Activated naive CD4-positive, alpha-beta T cell treated with anti-CD3 and anti-CD28 coated beads for 36 hours (primary cell): Measurements from ENCODE around the gene GALNT13. TPM values are rescaled to one million over a fixed set of nuclear protein-coding genes. Genes with fewer than 3 reads are reported as not detected.

Experiments used
- CTCF ChIA-PET: fragments of 350-600 bp; sonication (Branson Sonifier 250); formaldehyde crosslinking; loops from one replicate; lab custom pipeline; 2021; ENCODE audit warnings: antibody characterized with exemption; lab: Charles Lee
- DNase-seq: peaks from one replicate; pipeline ENCODE4 v3.0.0-alpha.2; 2020
- H3K27ac Mint-ChIP-seq: one replicate; pipeline ENCODE4 v1.8.0; 2021; ENCODE audit warnings: mild to moderate bottlenecking, mixed read lengths
- H3K27me3 Mint-ChIP-seq: one replicate; pipeline ENCODE4 v1.8.0; 2021; ENCODE audit warnings: low read depth, mixed read lengths
- H3K36me3 Mint-ChIP-seq: one replicate; pipeline ENCODE4 v1.8.0; 2021; ENCODE audit warnings: low read depth, mixed read lengths
- H3K4me1 Mint-ChIP-seq: one replicate; pipeline ENCODE4 v1.8.0; 2021; ENCODE audit warnings: low read depth, mixed read lengths
- H3K4me3 Mint-ChIP-seq: one replicate; pipeline ENCODE4 v1.8.0; 2021; ENCODE audit warnings: mild to moderate bottlenecking, moderate library complexity, mixed read lengths
- H3K9me3 Mint-ChIP-seq: one replicate; pipeline ENCODE4 v1.8.0; 2021; ENCODE audit warnings: mixed read lengths
- intact Hi-C: fragments of 100-400 bp; cut with micrococcal nuclease; formaldehyde crosslinking; loops from one replicate; pipeline ENCODE4 v1.15.1; 2023
- total RNA-seq, 2 experiments: library from RNA; stranded (reverse); gene quantifications; one replicate each; pipeline ENCODE4 v1.2.3, GENCODE V29; 2021

The GALNT13 gene
- total RNA-seq, 2 experiments from 2014 or later = not detected

DNA sequence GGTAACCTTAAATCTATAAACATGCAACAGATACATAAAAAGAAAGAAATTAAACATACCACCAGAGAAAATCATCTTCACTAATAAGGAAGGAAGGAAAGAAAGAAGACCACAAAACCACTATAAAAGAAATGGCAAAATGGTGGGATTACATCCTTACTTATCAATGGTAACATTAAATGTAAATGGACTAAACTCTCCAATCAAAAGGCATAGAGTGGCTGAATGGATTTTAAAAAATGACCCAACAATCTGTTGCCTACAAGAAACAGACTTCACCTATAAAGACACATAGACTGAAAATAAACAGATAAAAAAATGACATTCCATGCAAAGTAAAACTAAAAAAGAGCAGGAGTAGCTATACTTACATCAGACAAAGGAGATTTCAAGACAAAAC lies 195.4 kb downstream of the GALNT13 start:
- no peak overlapping the region for H3K4me3 Mint-ChIP-seq
- H3K4me1 Mint-ChIP-seq = no peaks in the 10 kb centered on the region
- CTCF ChIA-PET = no interaction called here
- H3K27me3 Mint-ChIP-seq = no peaks in the 10 kb centered on the region
- H3K9me3 Mint-ChIP-seq = peaks cover 6% of the 10 kb centered on the region
- no peaks in the 10 kb centered on the region for H3K36me3 Mint-ChIP-seq
- intact Hi-C loops = no loop called here
- no peak for DNase-seq
- no peak overlapping the region for H3K27ac Mint-ChIP-seq

DNA sequence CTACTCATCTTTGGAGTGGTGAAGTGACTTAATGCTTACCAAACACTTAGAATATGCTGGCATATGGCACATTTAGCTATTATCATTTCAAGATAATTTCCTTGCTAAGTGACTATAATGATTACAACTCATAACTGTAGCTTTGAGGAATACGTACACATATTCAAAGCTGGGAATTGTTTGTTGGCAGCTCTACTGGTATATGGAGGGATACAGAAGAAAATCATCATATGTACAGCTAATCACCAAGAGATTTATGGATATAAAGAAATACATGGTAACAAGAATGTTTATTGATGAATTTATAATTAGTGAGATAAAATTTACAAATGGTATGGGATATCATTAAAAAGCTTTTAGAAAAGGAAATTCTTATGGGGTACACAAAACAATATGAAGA lies 207.2 kb downstream of the GALNT13 start:
- CTCF ChIA-PET = no interaction called here
- Mint-ChIP-seq H3K27ac (no peak overlapping the region), H3K27me3 (no peaks in the 10 kb centered on the region), H3K36me3 (no peaks in the 10 kb centered on the region), H3K4me1 (no peaks in the 10 kb centered on the region), H3K9me3 (peaks cover 5% of the 10 kb centered on the region), H3K4me3 (no peak overlapping the region)
- intact Hi-C loops = no loop called here
- no peak for DNase-seq

DNA sequence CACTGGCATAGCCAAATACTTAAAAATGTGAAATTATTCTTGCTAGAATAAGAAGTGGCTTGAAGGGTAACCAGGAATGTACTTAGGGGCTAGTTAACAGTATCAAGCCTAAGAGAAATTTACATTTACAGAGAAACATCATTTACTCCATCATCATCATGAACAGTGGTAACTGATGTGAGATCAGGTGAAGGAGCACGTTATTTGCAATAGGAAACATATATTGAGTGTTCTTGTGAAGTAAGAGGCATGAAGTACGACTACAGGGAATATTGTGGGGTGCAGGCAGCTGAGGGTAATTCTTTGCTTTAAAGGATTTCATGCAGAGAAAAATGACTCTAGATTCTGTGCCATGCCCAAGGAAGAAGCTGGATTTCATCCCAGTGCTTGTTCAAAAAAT lies 220.8 kb downstream of the GALNT13 start:
- Mint-ChIP-seq H3K36me3 (no peaks in the 10 kb centered on the region), H3K4me3 (no peak overlapping the region), H3K9me3 (peaks cover 1% of the 10 kb centered on the region), H3K4me1 (no peaks in the 10 kb centered on the region), H3K27ac (no peak overlapping the region), H3K27me3 (no peaks in the 10 kb centered on the region)
- intact Hi-C loops = no loop called here
- no peak for DNase-seq
- CTCF ChIA-PET = no interaction called here

GRCh38 chr2:154093856-154094255 lies 222.1 kb downstream of the GALNT13 start:
- H3K36me3 Mint-ChIP-seq = no peaks in the 10 kb centered on the region

GRCh38 chr2:154097833-154098398 lies 226.2 kb downstream of the GALNT13 start:
- DNase-seq = no peak
- CTCF ChIA-PET = no interaction called here
- Mint-ChIP-seq H3K27ac (no peak overlapping the region), H3K4me3 (no peak overlapping the region), H3K36me3 (no peaks in the 10 kb centered on the region), H3K9me3 (peaks cover 7% of the 10 kb centered on the region), H3K4me1 (no peaks in the 10 kb centered on the region), H3K27me3 (no peaks in the 10 kb centered on the region)
- intact Hi-C loops = no loop called here

More at GRCh38 chr2:154093856-154094255, 222.1 kb downstream of the GALNT13 start:
- no peaks in the 10 kb centered on the region for H3K4me1 Mint-ChIP-seq
- CTCF ChIA-PET = no interaction called here
- no peak overlapping the region for H3K27ac Mint-ChIP-seq
- no peak for DNase-seq
- no peaks in the 10 kb centered on the region for H3K27me3 Mint-ChIP-seq
- H3K9me3 Mint-ChIP-seq = peaks cover 1% of the 10 kb centered on the region
- H3K4me3 Mint-ChIP-seq = no peak overlapping the region
- intact Hi-C loops = no loop called here

- H3K4me3 Mint-ChIP-seq = no peak overlapping the region
- no peak overlapping the region for H3K27ac Mint-ChIP-seq
- no peaks in the 10 kb centered on the region for H3K36me3 Mint-ChIP-seq
- no peaks in the 10 kb centered on the region for H3K4me1 Mint-ChIP-seq
- CTCF ChIA-PET = no interaction called here
- intact Hi-C loops = no loop called here
- H3K27me3 Mint-ChIP-seq = no peaks in the 10 kb centered on the region
- peaks cover 23% of the 10 kb centered on the region for H3K9me3 Mint-ChIP-seq
- no peak for DNase-seq
Observed at GRCh38 chr2:154120706-154121105, 249.0 kb downstream of the GALNT13 start.

DNA sequence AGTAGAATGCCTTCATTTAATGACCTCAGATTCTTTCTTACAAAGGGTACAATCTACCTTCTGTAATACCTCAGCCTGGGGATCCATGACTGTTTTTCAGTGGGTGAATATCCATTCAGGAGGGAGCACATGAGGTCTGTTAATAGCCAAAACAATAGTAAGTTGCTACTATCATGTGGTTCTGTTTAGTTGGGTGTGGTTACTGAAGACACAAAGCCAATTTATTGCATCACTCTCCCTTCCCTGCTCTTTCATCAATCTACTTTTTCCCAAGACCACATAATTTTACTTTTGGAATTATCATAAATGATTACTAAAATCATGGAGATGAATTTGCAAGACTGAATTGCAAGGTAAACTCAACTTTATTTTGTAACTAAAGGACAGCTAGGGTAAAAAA lies 254.2 kb downstream of the GALNT13 start:
- Mint-ChIP-seq H3K27me3 (no peaks in the 10 kb centered on the region), H3K4me1 (no peaks in the 10 kb centered on the region), H3K27ac (no peak overlapping the region), H3K36me3 (no peaks in the 10 kb centered on the region), H3K9me3 (peaks cover 4% of the 10 kb centered on the region), H3K4me3 (no peak overlapping the region)
- CTCF ChIA-PET = no interaction called here
- DNase-seq = no peak
- intact Hi-C loops = no loop called here

GRCh38 chr2:154130821-154131220 lies 259.1 kb downstream of the GALNT13 start:
- H3K27ac Mint-ChIP-seq = no peak overlapping the region
- H3K4me1 Mint-ChIP-seq = no peaks in the 10 kb centered on the region
- peaks cover 4% of the 10 kb centered on the region for H3K9me3 Mint-ChIP-seq
- intact Hi-C loops = no loop called here
- H3K4me3 Mint-ChIP-seq = no peak overlapping the region
- DNase-seq = no peak
- H3K27me3 Mint-ChIP-seq = no peaks in the 10 kb centered on the region
- CTCF ChIA-PET = no interaction called here
- no peaks in the 10 kb centered on the region for H3K36me3 Mint-ChIP-seq

DNA sequence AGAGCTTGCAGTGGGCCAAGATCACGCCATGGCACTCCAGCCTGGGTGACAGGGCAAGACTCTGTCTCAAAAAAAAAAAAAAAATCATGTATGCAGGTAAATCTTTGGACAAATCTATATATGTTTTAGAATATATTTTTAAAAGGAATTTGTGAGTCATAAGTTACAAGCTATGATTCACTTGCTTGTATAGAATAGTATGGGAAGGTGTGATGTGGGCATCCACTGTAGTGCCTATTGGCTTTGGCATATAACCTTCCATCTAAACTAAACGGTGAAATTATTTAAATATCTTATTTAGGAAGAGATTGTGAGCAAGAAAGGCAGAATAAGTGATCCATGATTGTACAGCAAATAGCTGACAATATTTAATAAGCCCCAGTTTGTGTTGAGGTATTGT lies 261.1 kb downstream of the GALNT13 start:
- no peaks in the 10 kb centered on the region for H3K4me1 Mint-ChIP-seq
- CTCF ChIA-PET = interaction anchor here (0.6 kb wide), 1 partner anchor 219 kb away, joined by 3 read pairs; no protein-coding TSS in a partner anchor
- no peak overlapping the region for H3K27ac Mint-ChIP-seq
- no peak overlapping the region for H3K4me3 Mint-ChIP-seq
- H3K27me3 Mint-ChIP-seq = no peaks in the 10 kb centered on the region
- no peaks in the 10 kb centered on the region for H3K36me3 Mint-ChIP-seq
- intact Hi-C loops = no loop called here
- no peak for DNase-seq
- peaks cover 2% of the 10 kb centered on the region for H3K9me3 Mint-ChIP-seq

GRCh38 chr2:154133823-154134222 lies 262.1 kb downstream of the GALNT13 start:
- CTCF ChIA-PET = no interaction called here
- Mint-ChIP-seq H3K36me3 (no peaks in the 10 kb centered on the region), H3K9me3 (peaks cover 2% of the 10 kb centered on the region), H3K4me1 (no peaks in the 10 kb centered on the region), H3K27ac (no peak overlapping the region), H3K4me3 (no peak overlapping the region), H3K27me3 (no peaks in the 10 kb centered on the region)
- intact Hi-C loops = no loop called here
- no peak for DNase-seq

DNA sequence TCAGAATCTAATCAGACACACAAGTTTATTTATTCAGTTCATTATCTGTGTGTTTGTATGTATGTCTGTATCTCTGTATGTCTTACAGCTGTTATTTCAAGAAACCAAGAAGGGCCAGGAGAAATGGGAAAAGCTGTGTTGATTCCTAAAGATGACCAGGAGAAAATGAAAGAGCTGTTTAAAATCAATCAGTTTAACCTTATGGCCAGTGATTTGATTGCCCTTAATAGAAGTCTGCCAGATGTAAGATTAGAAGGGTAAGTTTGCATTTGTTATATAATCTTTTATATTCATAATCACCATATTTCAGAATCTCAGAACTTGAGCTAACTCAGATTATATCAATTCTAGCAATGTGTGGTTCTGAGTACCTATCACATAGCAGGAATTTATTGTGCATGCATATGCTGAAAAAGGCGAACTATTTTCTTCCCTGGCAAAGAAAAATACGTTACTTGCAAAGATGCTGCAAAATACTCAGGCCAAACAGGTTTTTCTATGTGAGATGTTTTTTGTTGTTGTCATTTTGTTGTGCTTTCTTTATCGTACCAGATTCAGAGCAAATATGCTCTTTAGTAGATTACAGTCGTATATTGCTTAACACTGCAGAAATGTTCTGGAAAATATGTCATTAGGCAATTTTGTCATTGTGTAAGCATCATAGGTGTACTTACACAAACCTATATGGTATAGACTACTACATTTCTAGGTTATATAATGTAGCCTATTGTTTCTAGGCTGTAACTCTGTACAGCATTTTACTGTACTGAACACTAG lies 268.7 kb downstream of the GALNT13 start:
- Mint-ChIP-seq H3K27ac (no peak overlapping the region), H3K27me3 (no peaks in the 10 kb centered on the region), H3K4me1 (no peaks in the 10 kb centered on the region), H3K9me3 (peaks cover 1% of the 10 kb centered on the region), H3K36me3 (no peaks in the 10 kb centered on the region), H3K4me3 (no peak overlapping the region)
- intact Hi-C loops = no loop called here
- DNase-seq = no peak
- CTCF ChIA-PET = no interaction called here

DNA sequence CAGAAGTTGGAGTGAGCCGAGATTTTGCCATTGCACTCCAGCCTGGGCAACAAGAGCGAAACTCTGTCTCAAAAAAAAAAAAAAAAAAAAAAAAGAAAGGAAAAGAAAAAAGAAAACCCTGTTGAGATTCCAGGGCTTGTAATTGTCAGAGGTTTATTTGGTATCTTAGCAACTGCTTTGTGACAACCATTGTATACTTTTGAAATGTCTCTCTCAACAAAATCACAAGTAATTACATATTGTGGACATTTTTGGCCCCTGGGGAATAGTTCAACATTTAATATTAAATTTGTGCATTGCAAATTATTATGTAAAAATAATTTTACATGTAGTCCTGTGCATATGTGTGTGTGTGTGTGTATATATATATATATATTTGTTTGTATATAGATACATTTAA lies 270.8 kb downstream of the GALNT13 start:
- H3K9me3 Mint-ChIP-seq = peaks cover 3% of the 10 kb centered on the region
- no peaks in the 10 kb centered on the region for H3K36me3 Mint-ChIP-seq
- DNase-seq = no peak
- H3K27me3 Mint-ChIP-seq = no peaks in the 10 kb centered on the region
- CTCF ChIA-PET = no interaction called here
- H3K27ac Mint-ChIP-seq = no peak overlapping the region
- H3K4me3 Mint-ChIP-seq = no peak overlapping the region
- intact Hi-C loops = no loop called here
- H3K4me1 Mint-ChIP-seq = no peaks in the 10 kb centered on the region

GRCh38 chr2:154143105-154143504 lies 271.4 kb downstream of the GALNT13 start:
- Mint-ChIP-seq H3K27ac (no peak overlapping the region), H3K4me1 (no peaks in the 10 kb centered on the region), H3K36me3 (no peaks in the 10 kb centered on the region), H3K27me3 (no peaks in the 10 kb centered on the region), H3K4me3 (no peak overlapping the region), H3K9me3 (peaks cover 3% of the 10 kb centered on the region)
- DNase-seq = no peak
- intact Hi-C loops = no loop called here
- CTCF ChIA-PET = no interaction called here
